Measurements from ENCODE around the gene SOX6. TPM values are rescaled to one million over a fixed set of nuclear protein-coding genes. Genes with fewer than 3 reads are reported as not detected.

Gene SOX6
- polyA plus RNA-seq, 1 donor from 2014 or later = 2.2 TPM

GRCh38 chr11:15958910-15959309, 397.4 kb downstream of the SOX6 start:
- no peak overlapping the region for H3K9ac ChIP-seq (ENCODE audit: low read length)
- no peak overlapping the region for H3K27ac ChIP-seq (ENCODE audit: low read length)
- H3K9me2 ChIP-seq (ENCODE audit: insufficient read depth, low read length) = no peaks in the 10 kb centered on the region
- H3F3A ChIP-seq (ENCODE audit: insufficient read depth, low read length, poor library complexity, severe bottlenecking) = no peaks in the 10 kb centered on the region
- TF ChIP-seq TAF1 (IDR thresholded peaks at IDR 0.05; ENCODE audit: low read depth) (no peak), POLR2AphosphoS5 (IDR thresholded peaks at IDR 0.05) (no peak), RAD21 (conservative IDR thresholded peaks at IDR 0.05) (no peak), REST (IDR thresholded peaks at IDR 0.05; ENCODE audit: borderline replicate concordance) (no peak)
- no peaks in the 10 kb centered on the region for H3K36me3 ChIP-seq (ENCODE audit: insufficient read depth, low read length)
- no peak overlapping the region for H2AFZ ChIP-seq (ENCODE audit: low read depth, low read length)
- no peak overlapping the region for H3K4me2 ChIP-seq (ENCODE audit: low read length)
- no peaks in the 10 kb centered on the region for H4K20me1 ChIP-seq (ENCODE audit: insufficient read depth)
- H3K79me2 ChIP-seq (replicated peaks; ENCODE audit: insufficient read depth, low read length) = no peaks in the 10 kb centered on the region
- H3K27me3 ChIP-seq (ENCODE audit: insufficient read depth, low read depth, low read length) = no peaks in the 10 kb centered on the region
- H3K9me3 ChIP-seq (ENCODE audit: low read length) = no peaks in the 10 kb centered on the region
- H3K4me3 ChIP-seq (ENCODE audit: low read length) = no peak overlapping the region

- Histone ChIP-seq H3K9me3 (ENCODE audit: low read length) (no peaks in the 10 kb centered on the region), H3K4me2 (ENCODE audit: low read length) (no peak overlapping the region), H3K4me3 (ENCODE audit: low read length) (no peak overlapping the region), H4K20me1 (ENCODE audit: insufficient read depth) (no peaks in the 10 kb centered on the region), H3K27me3 (ENCODE audit: insufficient read depth, low read depth, low read length) (no peaks in the 10 kb centered on the region), H3K9ac (ENCODE audit: low read length) (no peak overlapping the region), H3K9me2 (ENCODE audit: insufficient read depth, low read length) (no peaks in the 10 kb centered on the region), H3K36me3 (ENCODE audit: insufficient read depth, low read length) (no peaks in the 10 kb centered on the region), H3F3A (ENCODE audit: insufficient read depth, low read length, poor library complexity, severe bottlenecking) (no peaks in the 10 kb centered on the region), H2AFZ (ENCODE audit: low read depth, low read length) (no peak overlapping the region), H3K79me2 (replicated peaks; ENCODE audit: insufficient read depth, low read length) (no peaks in the 10 kb centered on the region), H3K27ac (ENCODE audit: low read length) (no peak overlapping the region)
- TF ChIP-seq SMC3 (conservative IDR thresholded peaks at IDR 0.05; ENCODE audit: poor library complexity) (no peak), EZH2 (IDR thresholded peaks at IDR 0.05; ENCODE audit: borderline replicate concordance, insufficient read depth, low read length, poor library complexity, severe bottlenecking) (no peak), CTCF (IDR thresholded peaks at IDR 0.05; ENCODE audit: poor library complexity, severe bottlenecking) (no peak), TAF1 (IDR thresholded peaks at IDR 0.05; ENCODE audit: low read depth) (no peak), REST (IDR thresholded peaks at IDR 0.05; ENCODE audit: borderline replicate concordance) (no peak), RAD21 (conservative IDR thresholded peaks at IDR 0.05) (no peak), POLR2AphosphoS5 (IDR thresholded peaks at IDR 0.05) (no peak), MXI1 (conservative IDR thresholded peaks at IDR 0.05; ENCODE audit: poor library complexity, severe bottlenecking) (no peak)
These were observed 399.1 kb downstream of the SOX6 start for GRCh38 chr11:15957234-15957633.
